OCI-M2 (cell line): ENCODE results near the gene EGLN3.
"Not testable (repeated sequence)": the region's sequence is repeated elsewhere in the genome, so short reads cannot be mapped to it uniquely, and the experiment has no call there.

Experiments
- DNase-seq: peaks from one replicate; lab custom pipeline; 2025; ENCODE audit not compliant: unreplicated experiment; lab: John Stamatoyannopoulos, UW

Gene EGLN3

GRCh38 chr14:33938131-33938949 lies 12.5 kb downstream of the EGLN3 start:
- no peak for DNase-seq

DNA sequence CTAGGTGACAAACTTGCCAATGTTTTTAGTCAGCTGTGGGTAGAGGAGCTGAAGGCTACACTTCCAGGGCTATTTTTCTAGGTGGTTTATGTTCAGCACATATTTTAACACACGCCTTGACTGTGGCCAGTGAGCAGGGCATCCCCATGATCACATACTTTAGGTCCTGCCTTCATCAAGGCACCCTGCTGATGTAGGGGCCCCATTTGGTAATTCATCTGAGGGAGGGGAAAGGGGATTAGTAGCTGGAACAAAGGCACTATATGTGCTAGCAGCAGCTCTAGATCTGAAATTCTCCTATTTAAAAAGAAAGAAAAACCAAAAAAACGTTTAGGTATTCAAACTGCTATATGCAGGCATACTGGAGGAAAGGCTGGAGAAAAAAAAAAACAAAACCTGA lies 14.5 kb downstream of the EGLN3 start:
- DNase-seq, result no peak

DNA sequence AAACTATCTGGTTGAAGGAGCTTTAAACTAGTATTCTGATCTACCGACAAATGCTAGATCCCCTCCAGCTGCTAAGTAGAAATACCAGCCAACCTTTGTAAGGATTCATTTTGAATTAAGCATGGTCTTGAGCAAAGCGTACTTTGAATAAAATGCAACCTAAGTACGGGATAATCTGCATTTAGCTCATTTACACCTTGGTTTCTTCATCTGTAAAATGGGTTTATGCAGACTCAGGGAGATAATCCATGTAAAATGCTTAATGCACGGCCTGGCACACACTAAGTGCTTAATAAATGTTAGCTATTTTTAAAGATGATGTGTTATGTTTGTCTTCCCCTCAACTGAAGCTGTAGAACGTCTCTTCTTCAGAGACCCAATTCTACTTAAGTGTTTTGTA lies 15.9 kb downstream of the EGLN3 start:
- no peak for DNase-seq

- no peak for DNase-seq
Observed at GRCh38 chr14:33934043-33934750, 16.7 kb downstream of the EGLN3 start.

DNA sequence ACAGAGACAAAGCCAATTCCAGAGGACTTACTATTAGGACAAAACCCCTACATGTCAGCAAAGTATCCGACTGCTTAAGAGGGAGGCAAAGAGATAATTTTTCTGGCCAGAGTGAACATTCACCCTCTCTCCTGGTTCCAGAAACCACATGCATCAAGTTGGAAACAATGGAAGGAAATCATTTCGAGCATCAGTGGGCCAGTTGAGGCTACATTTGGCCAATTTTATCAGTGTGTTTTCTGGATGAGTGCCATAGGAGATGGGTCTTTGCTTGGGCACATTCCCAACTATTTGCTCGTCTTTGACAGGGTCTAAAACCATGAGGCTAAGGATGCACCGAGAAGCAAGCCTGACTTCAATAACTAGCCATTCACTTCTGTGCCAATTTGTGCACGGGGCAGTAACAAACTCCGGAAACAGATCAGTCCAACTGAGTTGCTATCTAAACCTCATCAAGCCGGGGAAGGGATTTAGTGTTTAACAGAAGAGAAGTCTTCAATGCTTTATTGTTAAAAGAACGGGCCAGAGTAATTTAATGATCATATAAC lies 17.4 kb downstream of the EGLN3 start:
- no peak for DNase-seq

DNA sequence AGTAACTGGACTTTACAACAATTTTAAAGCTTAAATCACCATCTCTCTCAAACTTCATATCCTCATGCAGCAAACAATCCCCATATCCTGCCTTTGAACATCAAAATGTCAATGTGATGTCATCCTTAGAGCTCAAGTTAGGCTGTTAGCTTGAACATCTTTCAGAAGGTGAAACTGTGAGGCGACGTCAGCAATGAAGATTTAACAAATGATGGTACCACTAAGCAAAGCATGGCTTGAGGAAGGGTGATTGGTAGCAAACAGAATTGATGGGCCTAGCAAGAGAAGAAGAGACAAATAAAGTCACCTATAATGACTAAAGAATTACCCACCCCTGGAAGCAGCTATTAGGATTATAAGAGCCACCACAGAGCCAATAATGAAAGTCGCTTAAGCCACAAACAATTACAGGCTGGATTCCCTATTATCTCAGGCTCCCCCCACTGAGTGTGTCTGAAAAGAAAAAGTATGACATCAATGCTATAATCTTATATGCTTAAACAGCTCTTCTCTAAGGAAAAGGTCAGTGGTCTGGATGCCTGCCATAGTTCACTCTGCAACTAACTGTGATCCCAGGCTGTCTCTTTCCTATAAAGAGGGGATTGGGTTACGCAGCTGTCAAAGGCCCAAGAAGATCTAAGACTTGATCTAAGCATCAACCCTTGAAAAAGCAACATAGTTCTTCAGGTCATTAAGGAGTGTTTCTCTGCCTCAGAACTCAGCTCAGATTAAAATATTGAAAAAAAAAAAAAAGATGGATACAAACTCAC lies 18.1 kb downstream of the EGLN3 start:
- no peak for DNase-seq

DNA sequence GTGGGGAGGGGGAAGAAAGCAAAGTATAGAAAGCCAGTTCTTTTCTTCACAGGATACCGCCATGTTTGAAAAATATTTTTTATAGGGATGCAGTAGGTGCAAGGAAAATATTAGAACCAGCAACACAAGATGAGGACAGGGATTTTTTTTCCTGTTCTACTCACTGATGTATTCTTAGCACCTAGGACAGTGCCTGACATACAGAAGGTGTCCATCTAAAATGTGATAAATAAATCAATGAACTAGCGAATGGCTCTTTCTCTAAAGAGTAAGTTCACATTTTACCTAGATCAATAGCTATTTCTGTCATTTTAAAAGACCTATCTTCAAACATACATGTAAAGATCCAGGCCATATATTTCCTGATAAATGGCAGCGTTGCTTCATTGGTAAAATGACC lies 18.8 kb downstream of the EGLN3 start:
- DNase-seq, result no peak

DNA sequence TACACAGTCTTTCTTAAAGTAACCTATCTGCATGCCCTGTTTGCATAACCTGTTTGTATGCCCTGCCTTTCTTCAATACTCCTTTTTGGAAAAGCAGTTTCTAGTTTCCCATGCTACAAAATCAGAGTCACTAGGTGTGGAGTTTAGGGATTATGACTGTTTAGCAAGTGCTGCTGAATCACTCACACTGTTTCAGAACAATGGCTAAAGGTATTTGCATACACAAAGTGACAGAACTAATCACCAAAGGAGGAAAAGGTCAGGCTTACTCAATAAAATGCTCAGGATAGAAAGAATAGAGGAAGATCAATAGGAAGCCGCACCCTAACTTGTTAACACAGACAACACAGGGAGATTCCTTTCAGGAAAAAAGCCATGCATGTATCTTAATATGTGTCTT lies 19.4 kb downstream of the EGLN3 start:
- no peak for DNase-seq

DNA sequence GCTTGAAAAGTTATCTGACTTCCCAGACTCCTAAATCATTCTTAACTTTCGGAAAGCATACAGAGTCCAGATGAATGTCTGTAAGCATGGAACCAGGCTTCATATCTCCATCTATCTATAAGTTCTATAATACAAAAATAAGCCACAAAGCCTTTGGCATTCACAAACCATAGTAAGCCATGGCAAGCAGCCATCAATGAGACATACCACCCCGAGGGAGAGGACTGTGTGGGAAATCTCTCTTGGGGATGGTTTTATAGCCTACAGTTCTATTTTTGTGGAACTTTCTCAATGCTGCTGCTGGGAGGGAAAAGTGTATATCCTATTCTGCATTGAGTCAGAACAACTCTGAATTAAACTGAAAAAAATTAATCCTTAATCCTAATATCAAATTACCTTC lies 20.4 kb downstream of the EGLN3 start:
- DNase-seq, result no peak

GRCh38 chr14:33929799-33930408 lies 21.0 kb downstream of the EGLN3 start:
- DNase-seq, result no peak

GRCh38 chr14:33928895-33929294 lies 22.0 kb downstream of the EGLN3 start:
- no peak for DNase-seq

- DNase-seq, result no peak
Observed at GRCh38 chr14:33927944-33928343, 22.9 kb downstream of the EGLN3 start.

- not testable (repeated sequence) for DNase-seq
Observed at GRCh38 chr14:33926967-33927366, 23.9 kb downstream of the EGLN3 start.

- no peak for DNase-seq
Observed at GRCh38 chr14:33925946-33926345, 24.9 kb downstream of the EGLN3 start.

DNA sequence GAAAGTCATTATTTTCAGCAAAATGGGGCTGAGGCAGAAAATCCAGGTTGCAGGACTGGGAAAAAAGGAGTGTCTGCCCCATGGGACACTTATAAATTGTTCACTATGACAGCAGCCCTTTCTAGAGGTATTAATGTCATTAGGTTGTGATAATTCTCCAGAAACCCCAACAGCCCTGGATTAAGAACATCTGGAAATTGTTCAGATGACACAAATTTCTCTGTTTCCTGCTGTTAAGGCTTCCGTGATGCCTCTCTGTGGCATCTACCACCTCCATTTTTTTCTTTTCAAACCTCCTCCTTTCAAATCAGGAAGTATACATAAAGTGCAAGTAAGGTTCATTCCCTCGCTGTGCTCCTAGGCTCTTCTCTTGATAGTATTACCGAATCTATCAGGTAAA lies 25.6 kb downstream of the EGLN3 start:
- no peak for DNase-seq

DNA sequence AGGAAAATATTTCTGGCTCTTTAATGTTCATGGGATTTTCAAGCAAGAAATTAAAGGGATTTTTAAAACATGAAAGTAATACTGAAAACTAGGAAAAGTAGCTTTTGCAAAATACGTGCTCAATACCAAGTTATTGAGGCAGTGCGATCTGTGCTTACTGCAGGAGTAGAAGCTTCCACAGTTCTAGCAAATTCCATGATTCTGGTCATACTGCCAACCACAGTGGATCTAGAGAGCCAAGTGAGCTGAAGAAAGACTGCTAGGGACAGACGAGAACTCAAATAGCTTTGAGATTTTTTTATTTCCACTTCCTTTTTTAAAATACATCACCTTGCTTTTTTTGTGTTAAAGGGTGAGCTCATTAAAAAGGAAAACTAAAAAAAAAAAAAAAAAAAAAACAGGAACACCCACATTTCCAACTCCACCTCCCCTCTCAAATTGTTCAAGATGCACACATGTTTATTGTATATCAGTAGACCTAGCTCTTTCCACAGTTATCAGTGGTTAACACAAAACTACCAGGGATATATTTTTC lies 26.2 kb downstream of the EGLN3 start:
- DNase-seq, result no peak

- no peak for DNase-seq
Observed at GRCh38 chr14:33922125-33922524, 28.7 kb downstream of the EGLN3 start.

GRCh38 chr14:33918256-33918655 lies 32.6 kb downstream of the EGLN3 start:
- DNase-seq, result no peak

DNA sequence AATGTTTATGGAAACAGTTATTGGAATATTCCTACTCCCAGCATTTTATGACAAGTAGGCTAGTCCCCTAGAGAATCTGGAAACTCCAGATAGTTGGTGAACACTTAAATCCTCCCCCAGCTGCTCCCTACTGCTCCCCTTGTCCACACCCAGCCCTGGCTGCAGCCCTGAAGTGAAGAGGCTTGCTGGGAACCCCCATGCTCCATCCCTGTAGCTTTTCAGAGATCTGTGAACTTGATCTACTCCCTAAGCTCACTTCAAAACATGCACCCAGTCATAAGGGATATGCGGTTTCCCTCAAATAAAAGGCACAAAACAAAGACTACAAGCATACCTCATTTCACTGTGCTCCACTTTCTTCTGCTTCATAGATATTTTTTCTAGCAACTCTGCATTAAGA lies 33.2 kb downstream of the EGLN3 start:
- no peak for DNase-seq

- DNase-seq, result no peak
Observed at GRCh38 chr14:33916663-33917565, 34.0 kb downstream of the EGLN3 start.
